Lower leg skin (tissue), 4 donors: Measurements from ENCODE around the gene INIP. TPM values are rescaled to one million over a fixed set of nuclear protein-coding genes. Genes with fewer than 3 reads are reported as not detected.

Experiments used
- DNase-seq, 2 donors: peaks; one replicate each; pipeline ENCODE4 v3.0.0-alpha.2; 2019; ENCODE audit warnings: low spot score in 2 of 2
- H3K4me3 ChIP-seq: fragments of 200-600 bp; sonication (generic); 2 replicates; pipeline ENCODE4 v1.5.1; 2017; ENCODE audit warnings: mild to moderate bottlenecking, low read depth; ENCODE audit not compliant: poor library complexity, severe bottlenecking
- CTCF ChIP-seq, 3 donors: fragments of 450-650 bp; IDR thresholded peaks; one replicate each; pipeline ENCODE4 v1.5.1; 2016; ENCODE audit warnings: antibody characterized with exemption in 3 of 3, mild to moderate bottlenecking in 3 of 3, moderate library complexity in 2 of 3
- POLR2A ChIP-seq, 2 donors: fragments of 450-650 bp; IDR thresholded peaks; one replicate each; pipeline ENCODE4 v1.6.1; 2016 to 2017; ENCODE audit warnings: antibody characterized with exemption in 2 of 2, mild to moderate bottlenecking in 1 of 2, moderate library complexity in 1 of 2
- WGBS, 2 donors: methylation state at CpG; one replicate each; pipeline ENCODE4 v1.1.5; 2018; 5-methylcytosine and 5-hydroxymethylcytosine counted together
- intact Hi-C: fragments of 100-400 bp; cut with DNase I; formaldehyde crosslinking; loops from one replicate; pipeline ENCODE4 v1.15.0; 2023; ENCODE audit warnings: low total_unique reads
- total RNA-seq, 4 donors: library from RNA; depleted of rRNA; stranded (reverse); fragments of >200 nt; gene quantifications; one replicate each; pipeline ENCODE4 v1.1.0, GENCODE V29; 2016

The INIP gene, protein sequence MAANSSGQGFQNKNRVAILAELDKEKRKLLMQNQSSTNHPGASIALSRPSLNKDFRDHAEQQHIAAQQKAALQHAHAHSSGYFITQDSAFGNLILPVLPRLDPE
- 10 to 100 TPM; 12.5 to 20.0 (median 16.6) TPM for total RNA-seq

- TF ChIP-seq POLR2A (IDR thresholded peaks at IDR 0.05) (peak in 1 of 2 donors; percentile 28), CTCF (IDR thresholded peaks at IDR 0.05) (no peak)
- DNase-seq: peak; percentile 94 to 99
- WGBS, 2 donors: 0 to 1% methylated on average over 38 to 39 of the region's 51 CpGs
- H3K4me3 ChIP-seq: peak within 1 kb of the TSS; percentile 54
- intact Hi-C loops: no loop called here
Measured at GRCh38 chr9:112717661-112718331, at the start of gene INIP. Gene INIP, minus strand, starts transcription at chr9:112718117. Its CDS starts 1,632 bp downstream, at chr9:112716485.

DNA sequence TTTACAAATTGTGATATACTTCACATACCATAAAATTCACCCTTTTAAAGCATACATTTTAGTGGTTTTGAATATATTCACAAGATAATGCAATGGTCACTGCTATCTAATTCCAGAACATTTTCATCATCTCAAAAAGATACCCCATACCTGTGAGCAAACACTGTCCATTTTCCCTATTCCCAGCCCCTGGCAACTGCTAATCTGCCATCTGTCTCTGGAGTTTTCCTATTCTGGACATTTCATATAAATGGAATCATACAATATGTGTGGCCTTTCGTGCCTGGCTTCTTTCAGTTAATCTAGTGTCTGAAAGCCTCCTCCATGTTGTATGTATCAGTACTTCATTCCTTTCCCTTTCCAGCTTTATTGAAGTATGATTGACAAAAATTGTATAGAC is 47.4 kb upstream of the INIP start:
- intact Hi-C loops: no loop called here
- H3K4me3 ChIP-seq: no peak overlapping the region
- WGBS, 2 donors: 85 to 90% methylated on average over 1 of the region's 1 CpG
- DNase-seq: peak in 1 of 2 donors; percentile 18
- TF ChIP-seq POLR2A (IDR thresholded peaks at IDR 0.05) (no peak), CTCF (IDR thresholded peaks at IDR 0.05) (no peak)

GRCh38 chr9:112764837-112765236 is 46.9 kb upstream of the INIP start:
- intact Hi-C loops: no loop called here
- H3K4me3 ChIP-seq: no peak overlapping the region
- 76 to 81% methylated on average over 7 of the region's 7 CpGs for WGBS, 2 donors
- TF ChIP-seq CTCF (IDR thresholded peaks at IDR 0.05) (no peak), POLR2A (IDR thresholded peaks at IDR 0.05) (no peak)
- DNase-seq: peak in 1 of 2 donors; percentile 6

DNA sequence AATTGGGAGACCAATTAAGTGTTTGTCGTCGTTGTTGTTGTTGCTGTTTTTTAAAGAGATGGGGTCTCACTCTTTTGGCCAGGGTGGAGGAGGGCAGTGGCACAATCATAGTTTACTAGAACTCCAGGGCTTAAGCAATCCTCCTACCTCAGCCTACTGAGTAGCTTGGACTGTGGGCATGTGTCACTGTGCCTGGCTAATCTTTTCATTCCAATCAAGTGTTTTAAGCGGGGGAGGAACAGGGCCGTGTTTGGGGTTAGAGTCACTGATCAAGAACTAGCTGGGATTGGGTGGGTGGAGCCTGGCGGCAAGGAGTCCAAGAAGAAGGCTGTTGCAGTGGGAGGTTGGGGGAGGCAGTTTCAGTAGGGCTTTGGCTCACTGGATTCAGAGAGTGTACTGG is 46.4 kb upstream of the INIP start:
- intact Hi-C loops: no loop called here
- DNase-seq: peak in 1 of 2 donors; percentile 20
- TF ChIP-seq POLR2A (IDR thresholded peaks at IDR 0.05): no peak
- no peak for TF ChIP-seq CTCF (IDR thresholded peaks at IDR 0.05)
- H3K4me3 ChIP-seq: no peak overlapping the region
- WGBS, 2 donors: 78 to 84% methylated on average over 5 of the region's 5 CpGs

DNA sequence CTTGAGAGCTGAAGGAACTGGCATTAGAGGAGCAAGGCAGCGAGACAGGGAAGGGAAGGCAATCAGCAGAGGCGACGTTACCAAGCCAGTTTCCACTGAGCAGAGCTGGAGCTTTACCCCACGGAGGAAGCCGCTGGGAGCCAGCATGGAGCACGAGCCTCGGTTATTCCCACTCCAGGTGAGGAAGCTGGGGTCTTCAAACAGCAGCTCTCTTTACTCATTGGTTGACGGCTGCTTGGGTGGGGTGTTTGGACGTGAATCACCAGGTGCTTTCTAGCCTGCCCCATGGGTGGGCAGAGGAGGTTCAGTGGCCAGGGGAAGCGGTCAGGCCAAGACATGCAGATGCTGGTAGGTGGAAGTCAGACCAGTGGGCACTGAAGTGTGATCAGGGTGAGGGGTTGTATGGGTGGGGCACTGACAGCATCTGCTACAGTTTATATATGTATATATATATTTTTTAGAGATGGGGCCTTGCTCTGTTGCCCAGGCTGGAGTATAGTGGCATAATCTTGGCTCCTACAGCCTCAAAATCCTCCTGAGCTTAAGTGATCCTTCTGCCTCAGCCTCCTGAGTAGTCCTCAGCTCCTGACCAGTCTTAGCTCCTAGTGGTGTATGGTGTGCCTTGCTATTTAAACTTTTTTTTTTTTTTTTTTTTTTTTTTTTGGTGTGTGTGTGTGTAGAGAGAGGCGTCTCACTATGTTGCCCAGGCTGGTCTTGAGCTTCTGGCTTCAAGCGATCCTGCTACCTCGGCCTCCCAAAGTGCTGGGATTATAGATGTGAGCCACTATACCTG is 45.0 kb upstream of the INIP start:
- DNase-seq: peak in 1 of 2 donors; percentile 52
- intact Hi-C loops: no loop called here
- no peak for TF ChIP-seq POLR2A (IDR thresholded peaks at IDR 0.05)
- no peak for TF ChIP-seq CTCF (IDR thresholded peaks at IDR 0.05)
- 94 to 95% methylated on average over 13 of the region's 13 CpGs for WGBS, 2 donors
- H3K4me3 ChIP-seq: no peak overlapping the region
